ENCODE data around the gene STAC3. TPM values are rescaled to one million over a fixed set of nuclear protein-coding genes. Genes with fewer than 3 reads are reported as not detected.

STAC3 gene
- total RNA-seq (2022; extraction: Qiagen RNA extraction) = 0.22 to 0.56 TPM (median 0.42 TPM) in 5 replicates

GRCh38 chr12:57250956-57251355, at the start of gene STAC3:
STAC3 (minus strand) TSS chr12:57251187; CDS start chr12:57249636, 1,551 bp downstream.

DNA sequence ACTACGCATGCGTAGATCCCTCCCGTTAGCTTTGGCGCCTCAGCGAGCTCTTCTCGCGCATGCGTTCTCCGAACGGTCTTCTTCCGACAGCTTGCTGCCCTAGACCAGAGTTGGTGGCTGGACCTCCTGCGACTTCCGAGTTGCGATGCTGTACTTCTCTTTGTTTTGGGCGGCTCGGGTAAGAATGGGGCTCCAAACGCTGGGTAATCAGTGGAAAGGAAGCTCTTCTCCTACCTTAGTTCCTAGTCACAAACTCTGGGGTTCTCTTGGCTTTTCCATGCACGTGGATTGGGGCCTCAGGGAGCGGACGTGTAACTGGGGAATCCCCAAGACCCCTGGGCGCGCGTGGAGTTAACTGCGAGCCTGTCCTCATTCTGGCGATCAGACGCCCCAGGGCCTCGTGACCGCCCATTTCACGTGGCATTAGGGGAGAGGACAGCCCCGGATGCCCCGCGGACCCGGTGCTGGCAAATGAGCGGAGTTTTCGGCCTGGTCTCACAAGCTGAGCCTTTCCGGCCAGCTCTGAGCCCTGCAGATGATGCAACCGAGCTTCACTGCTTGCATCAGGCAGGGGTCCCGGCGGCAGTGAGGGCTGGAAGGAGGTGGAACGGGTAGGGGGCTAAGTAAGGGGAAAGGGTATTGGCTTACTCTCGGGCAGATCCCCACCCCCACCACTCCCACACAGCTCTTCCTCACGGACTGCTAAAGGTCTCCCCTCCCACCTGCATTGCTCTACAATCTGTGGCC, 21.2 kb downstream of the STAC3 start, which contains the start of gene SHMT2:
Gene SHMT2 (plus strand): TSS at position 78 of the 747 bp plus-strand sequence. CDS start 68 bp downstream, at position 146.

DNA sequence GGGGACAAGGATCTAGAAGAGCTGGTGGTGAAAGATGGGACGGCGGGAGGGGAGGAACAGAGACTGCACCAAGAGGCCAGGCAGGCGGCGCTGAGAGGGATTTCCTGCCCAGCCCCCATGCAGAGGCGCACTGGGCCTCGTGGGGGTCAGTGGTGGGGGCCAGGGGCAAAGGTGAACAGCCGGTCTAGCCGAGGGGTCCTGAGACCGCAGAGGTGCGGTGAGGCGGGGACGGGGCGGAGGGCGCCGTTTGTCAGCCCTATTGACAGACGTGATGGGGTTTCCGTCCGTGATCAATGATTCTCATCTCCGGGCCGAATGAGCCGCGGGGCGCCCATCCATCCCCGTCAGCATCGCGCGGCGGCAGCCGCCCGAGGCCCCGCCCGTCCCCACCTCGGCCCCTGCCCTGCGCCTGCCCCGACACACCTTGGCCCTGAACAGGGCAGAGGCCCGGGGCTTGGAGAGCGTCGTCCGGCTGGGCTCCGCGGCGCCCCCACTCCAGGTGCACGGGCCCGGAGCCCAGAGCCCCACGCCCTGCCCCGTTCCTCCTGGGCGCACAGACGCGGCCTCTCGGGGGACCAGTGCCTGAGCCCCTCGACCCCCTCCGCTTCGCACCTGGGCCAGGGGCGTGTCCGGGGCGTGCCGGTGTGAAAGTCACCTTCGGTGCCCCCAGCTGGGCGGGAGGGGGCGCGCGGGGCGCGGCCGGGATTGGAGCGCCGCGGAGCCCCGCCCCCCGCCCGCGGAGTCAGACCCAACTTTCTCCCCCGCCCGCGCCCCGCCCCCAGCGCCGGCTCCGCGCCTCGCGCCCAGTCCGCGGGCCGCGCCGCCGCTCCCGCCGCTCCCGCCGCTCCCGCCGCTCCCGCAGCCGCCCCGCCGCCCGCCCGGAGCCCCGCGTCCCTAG, 34.7 kb downstream of the STAC3 start, which contains the start of gene NXPH4:
Gene NXPH4 (plus strand): TSS at position 781 of the 898 bp plus-strand sequence. CDS start 176 bp downstream, outside the sequence.

Other genes starting within 250 kb of the STAC3 start
- gene ZBTB39, start 244.6 kb downstream of the STAC3 start, total RNA-seq (2022; extraction: Qiagen RNA extraction) = 4.3 to 5.6 TPM (median 5.2 TPM) in 5 replicates
- 0.16 to 0.26 TPM (median 0.21 TPM) in 3 of 5 replicates, not detected in the others for gene TAC3, start 234.7 kb downstream of the STAC3 start, total RNA-seq (2022; extraction: Qiagen RNA extraction)
- gene MYO1A, start 201.1 kb downstream of the STAC3 start, total RNA-seq (2022; extraction: Qiagen RNA extraction) = 0.10 to 0.34 TPM (median 0.29 TPM) in 5 replicates
- 14.0 to 16.5 TPM (median 14.8 TPM) in 5 replicates for gene NEMP1, start 172.4 kb downstream of the STAC3 start, total RNA-seq (2022; extraction: Qiagen RNA extraction)
- gene NAB2, start 162.1 kb downstream of the STAC3 start, total RNA-seq (2022; extraction: Qiagen RNA extraction) = 13.4 to 17.3 TPM (median 15.7 TPM) in 5 replicates
- 43.4 to 49.5 TPM (median 44.1 TPM) in 5 replicates for gene STAT6, start 139.8 kb downstream of the STAC3 start, total RNA-seq (2022; extraction: Qiagen RNA extraction)
- 13.3 to 15.9 TPM (median 14.0 TPM) in 5 replicates for gene LRP1, start 122.7 kb downstream of the STAC3 start, total RNA-seq (2022; extraction: Qiagen RNA extraction)
- not detected in 5 replicates for gene LRP1-AS, start 103.6 kb downstream of the STAC3 start, total RNA-seq (2022; extraction: Qiagen RNA extraction)
- gene NXPH4, start 34.4 kb downstream of the STAC3 start, total RNA-seq (2022; extraction: Qiagen RNA extraction) = 3.8 to 5.8 TPM (median 5.6 TPM) in 5 replicates
- gene SHMT2, start 21.5 kb downstream of the STAC3 start, total RNA-seq (2022; extraction: Qiagen RNA extraction) = 118 to 144 TPM (median 127 TPM) in 5 replicates
- 7.5 to 10.4 TPM (median 7.9 TPM) in 5 replicates for gene R3HDM2, start 179.9 kb upstream of the STAC3 start, total RNA-seq (2022; extraction: Qiagen RNA extraction)
- 0.05 to 0.06 TPM (median 0.05 TPM) in 3 of 5 replicates, not detected in the others for gene INHBC, start 183.6 kb upstream of the STAC3 start, total RNA-seq (2022; extraction: Qiagen RNA extraction)
- gene INHBE, start 204.1 kb upstream of the STAC3 start, total RNA-seq (2022; extraction: Qiagen RNA extraction) = 0.05 to 0.09 TPM (median 0.06 TPM) in 3 of 5 replicates, not detected in the others
- gene GLI1, start 208.6 kb upstream of the STAC3 start, total RNA-seq (2022; extraction: Qiagen RNA extraction) = 4.4 to 5.8 TPM (median 5.4 TPM) in 5 replicates
- 0.33 to 0.96 TPM (median 0.48 TPM) in 5 replicates for gene ARHGAP9, start 228.7 kb upstream of the STAC3 start, total RNA-seq (2022; extraction: Qiagen RNA extraction)
- gene MARS1, start 236.9 kb upstream of the STAC3 start, total RNA-seq (2022; extraction: Qiagen RNA extraction) = 126 to 287 TPM (median 138 TPM) in 5 replicates